ENCODE results near the gene GRIK2.
"Not testable (repeated sequence)": the region's sequence is repeated elsewhere in the genome, so short reads cannot be mapped to it uniquely, and the experiment has no call there.

The GRIK2 gene

DNA sequence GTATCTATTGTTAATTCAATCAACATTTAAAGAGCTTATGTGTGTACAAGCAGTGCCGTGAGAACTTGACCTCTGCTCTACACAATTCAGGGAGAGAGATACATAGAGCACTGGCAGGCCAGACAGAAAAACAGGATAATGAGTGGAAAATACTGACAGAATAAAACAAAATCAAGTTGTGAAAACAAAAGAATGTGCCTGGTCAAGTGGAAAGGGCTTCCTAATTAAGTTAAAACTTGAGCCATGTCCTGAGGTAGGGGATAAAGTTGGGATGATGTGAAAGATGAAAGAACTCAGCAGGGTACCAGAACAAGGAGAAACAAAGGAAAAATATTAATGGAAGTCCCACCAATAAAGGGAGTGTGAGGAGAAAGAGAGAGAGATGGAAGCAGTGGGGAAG is 672.8 kb downstream of the GRIK2 start:
- TF ChIP-seq POLR2AphosphoS5 (IDR thresholded peaks at IDR 0.05; ENCODE audit: low read depth, low read length) (no peak), TAF1 (IDR thresholded peaks at IDR 0.05; ENCODE audit: borderline replicate concordance, low read depth, low read length) (no peak)
- no peak for FAIRE-seq
- no peak for DNase-seq (ENCODE audit: insufficient read length)

DNA sequence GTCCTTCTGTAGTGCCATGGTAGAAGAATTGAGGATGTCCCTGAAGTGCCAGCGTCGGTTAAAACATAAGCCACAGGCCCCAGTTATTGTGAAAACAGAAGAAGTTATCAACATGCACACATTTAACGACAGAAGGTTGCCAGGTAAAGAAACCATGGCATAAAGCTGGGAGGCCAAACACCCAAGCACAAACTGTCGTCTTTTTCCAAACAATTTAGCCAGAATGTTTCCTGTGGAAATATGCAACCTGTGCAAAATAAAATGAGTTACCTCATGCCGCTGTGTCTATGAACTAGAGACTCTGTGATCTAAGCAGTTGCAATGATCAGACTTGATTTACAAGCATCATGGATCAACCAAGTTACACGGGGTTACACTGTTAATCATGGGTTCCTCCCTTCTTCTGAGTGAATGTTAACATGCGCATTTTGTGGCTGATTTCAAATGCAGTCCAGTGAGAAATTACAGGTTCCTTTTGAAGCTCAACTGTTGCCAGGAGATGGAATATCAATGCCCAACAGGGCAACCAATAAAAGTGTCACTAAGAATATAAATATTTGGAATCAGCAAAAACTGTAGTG is 674.9 kb downstream of the GRIK2 start:
- TF ChIP-seq TAF1 (IDR thresholded peaks at IDR 0.05; ENCODE audit: borderline replicate concordance, low read depth, low read length) = no peak
- TF ChIP-seq POLR2A (IDR thresholded peaks at IDR 0.05; ENCODE audit: low read depth, low read length) = no peak
- TF ChIP-seq POLR2AphosphoS5 (IDR thresholded peaks at IDR 0.05; ENCODE audit: low read depth, low read length) = no peak
- no peak for FAIRE-seq
- no peak for DNase-seq (ENCODE audit: insufficient read length)

DNA sequence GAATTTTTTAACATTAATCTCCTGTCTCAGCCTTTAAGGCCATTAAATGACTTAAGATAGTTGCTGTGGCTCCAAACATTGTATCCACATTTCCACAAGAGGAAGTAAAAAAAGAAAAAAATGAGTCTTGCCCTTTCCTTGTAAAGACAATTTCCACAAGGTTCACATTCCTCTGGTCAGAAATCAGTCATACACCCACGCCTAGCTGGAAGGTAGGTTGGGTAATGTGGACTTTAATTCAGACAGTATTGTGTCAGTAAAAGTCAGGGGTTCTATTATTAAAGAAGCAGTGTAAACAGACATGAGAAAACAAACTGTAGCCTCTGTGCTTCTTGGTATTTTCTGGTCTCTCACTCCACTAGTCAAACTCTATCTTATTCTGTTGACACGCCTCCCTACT is 682.0 kb downstream of the GRIK2 start:
- no peak for DNase-seq (ENCODE audit: insufficient read length)
- TF ChIP-seq POLR2AphosphoS5 (IDR thresholded peaks at IDR 0.05; ENCODE audit: low read depth, low read length) (no peak), POLR2A (IDR thresholded peaks at IDR 0.05; ENCODE audit: low read depth, low read length) (no peak), TAF1 (IDR thresholded peaks at IDR 0.05; ENCODE audit: borderline replicate concordance, low read depth, low read length) (no peak)
- no peak for FAIRE-seq

DNA sequence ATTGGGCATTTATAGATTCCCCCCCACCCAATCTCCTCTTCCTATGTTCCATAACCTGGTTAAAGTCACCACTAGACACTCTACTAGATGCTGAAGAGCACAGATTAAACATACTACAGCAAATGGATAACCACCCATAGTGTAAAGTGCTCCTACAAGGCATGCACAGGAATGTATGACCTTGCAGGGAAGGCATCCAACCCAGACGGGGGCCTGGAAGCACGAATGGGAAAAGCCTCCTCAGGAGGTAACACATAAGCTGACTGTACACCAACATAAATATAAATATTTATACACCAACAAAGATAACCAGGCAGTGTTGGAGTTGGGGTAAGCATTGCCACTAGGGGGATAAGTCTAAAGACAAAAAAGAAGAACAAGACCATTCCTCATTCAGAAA is 691.7 kb downstream of the GRIK2 start:
- TF ChIP-seq POLR2AphosphoS5 (IDR thresholded peaks at IDR 0.05; ENCODE audit: low read depth, low read length) (no peak), TAF1 (IDR thresholded peaks at IDR 0.05; ENCODE audit: borderline replicate concordance, low read depth, low read length) (no peak), POLR2A (IDR thresholded peaks at IDR 0.05; ENCODE audit: low read depth, low read length) (no peak)
- DNase-seq (ENCODE audit: insufficient read length) (no peak), FAIRE-seq (no peak)

DNA sequence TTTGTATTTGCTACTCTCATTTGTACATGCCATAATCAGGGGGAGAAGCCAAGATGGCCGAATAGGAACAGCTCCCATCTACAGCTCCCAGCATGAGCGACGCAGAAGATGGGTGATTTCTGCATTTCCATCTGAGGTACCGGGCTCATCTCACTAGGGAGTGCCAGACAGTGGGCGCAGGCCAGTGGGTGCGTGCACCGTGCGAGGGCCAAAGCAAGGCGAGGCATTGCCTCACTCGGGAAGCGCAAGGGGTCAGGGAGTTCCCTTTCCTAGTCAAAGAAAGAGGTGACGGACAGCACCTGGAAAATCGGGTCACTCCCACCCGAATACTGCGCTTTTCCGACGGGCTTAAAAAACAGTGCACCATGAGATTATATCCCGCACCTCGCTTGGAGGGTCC is 694.7 kb downstream of the GRIK2 start:
- not testable (repeated sequence) for FAIRE-seq; DNase-seq (ENCODE audit: insufficient read length)

DNA sequence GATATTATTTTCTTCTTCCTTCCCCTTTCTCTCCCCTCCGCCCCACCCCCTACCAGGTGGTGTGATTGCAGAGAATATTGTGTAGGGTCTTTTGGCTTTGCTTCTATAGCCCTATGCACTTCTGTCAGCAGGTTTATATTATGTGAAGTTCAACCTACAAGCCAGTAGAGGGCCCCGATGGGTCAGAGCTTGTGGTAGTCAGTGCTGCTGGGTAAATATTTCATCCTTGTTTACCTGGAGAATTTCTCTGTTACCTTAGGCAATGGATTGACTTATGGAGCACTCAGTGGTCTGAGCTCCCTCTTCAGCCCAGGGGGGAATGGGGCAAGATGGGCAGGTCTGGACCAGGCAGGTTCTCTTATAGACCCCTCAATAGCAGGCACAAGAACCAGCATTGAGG is 720.9 kb downstream of the GRIK2 start:
- DNase-seq (ENCODE audit: insufficient read length) = no peak
- FAIRE-seq = no peak
- TF ChIP-seq POLR2AphosphoS5 (IDR thresholded peaks at IDR 0.05; ENCODE audit: low read depth, low read length) (no peak), TAF1 (IDR thresholded peaks at IDR 0.05; ENCODE audit: borderline replicate concordance, low read depth, low read length) (no peak), POLR2A (IDR thresholded peaks at IDR 0.05; ENCODE audit: low read depth, low read length) (no peak)

DNA sequence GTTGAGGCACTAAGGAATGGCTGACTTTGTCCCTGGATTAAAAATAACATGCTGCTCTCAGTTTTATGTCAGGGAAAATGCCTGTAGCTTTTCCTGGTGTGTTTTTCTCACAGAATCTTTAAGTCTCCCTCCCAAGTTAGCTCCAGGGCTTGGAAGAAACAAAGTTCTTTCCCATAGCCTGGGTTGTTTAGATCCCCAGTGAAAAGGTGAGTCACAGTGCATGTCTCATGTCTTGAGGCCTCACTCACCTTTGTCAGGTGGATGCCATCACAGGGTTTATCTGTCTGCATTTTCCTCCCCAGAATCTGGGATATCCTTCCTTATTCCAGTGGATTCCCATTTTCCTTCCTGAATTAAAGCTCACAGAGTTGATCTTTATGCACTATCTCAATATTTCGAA is 722.4 kb downstream of the GRIK2 start:
- TF ChIP-seq TAF1 (IDR thresholded peaks at IDR 0.05; ENCODE audit: borderline replicate concordance, low read depth, low read length) = no peak
- no peak for TF ChIP-seq POLR2A (IDR thresholded peaks at IDR 0.05; ENCODE audit: low read depth, low read length)
- no peak for TF ChIP-seq POLR2AphosphoS5 (IDR thresholded peaks at IDR 0.05; ENCODE audit: low read depth, low read length)
- DNase-seq (ENCODE audit: insufficient read length) (no peak), FAIRE-seq (no peak)

DNA sequence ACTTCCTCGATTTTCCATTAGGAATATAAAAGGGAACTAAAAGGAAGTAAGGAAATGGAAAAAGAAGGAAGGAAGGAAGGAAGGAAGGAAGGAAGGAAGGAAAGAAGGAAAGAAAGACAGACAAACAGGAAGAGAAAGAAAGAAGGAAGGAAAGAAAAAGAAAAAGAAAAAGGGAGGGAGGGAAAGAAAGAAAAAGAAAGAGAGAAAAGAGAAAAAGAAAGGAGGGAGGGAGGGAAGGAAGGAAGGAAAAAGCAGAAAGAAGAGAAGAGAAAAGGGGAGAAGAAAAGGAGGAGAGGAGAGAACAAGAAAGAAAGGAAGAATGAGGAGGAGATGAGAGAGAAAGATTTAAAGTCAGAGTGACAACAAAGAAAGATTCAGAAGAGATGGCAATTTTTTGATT is 724.5 kb downstream of the GRIK2 start:
- TF ChIP-seq POLR2AphosphoS5 (IDR thresholded peaks at IDR 0.05; ENCODE audit: low read depth, low read length) = no peak
- TF ChIP-seq POLR2A (IDR thresholded peaks at IDR 0.05; ENCODE audit: low read depth, low read length) = no peak
- no peak for TF ChIP-seq TAF1 (IDR thresholded peaks at IDR 0.05; ENCODE audit: borderline replicate concordance, low read depth, low read length)
- DNase-seq (ENCODE audit: insufficient read length) = no peak
- no peak for FAIRE-seq

Measured in GM12892 (cell line).